K562 (cell line): ENCODE data around the gene APOC4. TPM values are rescaled to one million over a fixed set of nuclear protein-coding genes. Genes with fewer than 3 reads are reported as not detected.

Source experiments
- ATAC-seq: fragments of 200-7000 bp; cut with Tn5 transposase; 3 replicates; pipeline ENCODE4 v1.9.1; 2020; ENCODE audit warnings: moderate library complexity
- BruUV-seq: library from RNA; stranded (reverse); fragments of 400-500 nt; replicated peaks from 2 replicates; lab custom pipeline; 2021; lab: Mats Ljungman, UMichigan
- CTCF ChIA-PET: fragments of 300-600 bp; formaldehyde crosslinking; extraction: SDS; loops from one replicate; lab custom pipeline; 2021; ENCODE audit warnings: low intra/inter-chr PET ratio; lab: Yijun Ruan, JAX
- POLR2A ChIA-PET: fragments of 300-600, 350-650 bp; sonication (Branson Sonifier 250); formaldehyde crosslinking; extraction: SDS; loops from one replicate; lab custom pipeline; 2021; ENCODE audit warnings: antibody characterized with exemption, inconsistent platforms; lab: Yijun Ruan, JAX
- DNase-seq, 4 experiments: peaks; one replicate each; pipeline versions ENCODE4 v3.0.0 to v3.0.0-alpha.2; 2011 to 2018; ENCODE audit warnings: low spot score in 3 of 4, mixed read lengths in 3 of 4; ENCODE audit errors: extremely low read depth in 1 of 4
- FAIRE-seq: peaks from 2 replicates; lab custom pipeline; 2011; peaks lifted over from hg19 to GRCh38; lab: Jason Lieb, UNC
- H2AFZ ChIP-seq: 2 replicates; pipeline ENCODE4 v1.6.0; 2011; ENCODE audit warnings: low read depth, low read length, control low read depth, inconsistent platforms
- H3K27ac ChIP-seq: fragments of 200-600 bp; 3 replicates; pipeline ENCODE4 v1.8.0; 2011; ENCODE audit warnings: low read depth, mild to moderate bottlenecking, control low read depth, inconsistent platforms, low read length, moderate library complexity, mixed read lengths; ENCODE audit errors: extremely low read depth
- H3K27me3 ChIP-seq, 2 experiments: fragments of 300-600 bp in 1 of 2; 2 replicates in 1 of 2; 3 replicates in 1 of 2; pipeline versions ENCODE4 v1.6.0 to v1.8.0; 2011; ENCODE audit warnings: inconsistent platforms in 2 of 2, low read length in 2 of 2, mild to moderate bottlenecking in 1 of 2, mixed read lengths in 1 of 2, moderate library complexity in 1 of 2; ENCODE audit not compliant: control insufficient read depth in 2 of 2, insufficient read depth in 2 of 2
- H3K36me3 ChIP-seq: fragments of 300-600 bp; 3 replicates; pipeline ENCODE4 v1.8.0; 2011; ENCODE audit warnings: mild to moderate bottlenecking, low read length, inconsistent platforms; ENCODE audit not compliant: control insufficient read depth, insufficient read depth
- H3K4me1 ChIP-seq, 2 experiments: fragments of 200-600 bp in 1 of 2; replicated peaks in 1 of 2; 2 replicates in 1 of 2; 3 replicates in 1 of 2; pipeline versions ENCODE4 v1.5.1 to v1.8.0; 2011; ENCODE audit warnings: inconsistent platforms in 2 of 2, low read length in 2 of 2, mild to moderate bottlenecking in 1 of 2, mixed read lengths in 1 of 2, moderate library complexity in 1 of 2; ENCODE audit not compliant: control insufficient read depth in 2 of 2, insufficient read depth in 2 of 2
- H3K4me2 ChIP-seq: 2 replicates; pipeline ENCODE4 v1.6.1; 2011; ENCODE audit warnings: low read length, control low read depth, inconsistent platforms, mixed read lengths; ENCODE audit not compliant: insufficient read depth
- H3K4me3 ChIP-seq: fragments of 200-600 bp; sonication (generic), shearing (Covaris generic); 2 replicates; pipeline ENCODE4 v1.5.1; 2016; ENCODE audit warnings: control low read depth, inconsistent platforms
- H3K79me2 ChIP-seq: fragments of 200-600 bp; 3 replicates; pipeline ENCODE4 v1.8.0; 2011; ENCODE audit warnings: low read length, inconsistent platforms; ENCODE audit not compliant: control insufficient read depth, insufficient read depth
- H3K9ac ChIP-seq, 2 experiments: 2 replicates each; pipeline versions ENCODE4 v1.6.0 to v1.6.1; 2011; ENCODE audit warnings: low read depth in 2 of 2, low read length in 2 of 2, control low read depth in 1 of 2, inconsistent platforms in 1 of 2, mild to moderate bottlenecking in 1 of 2, mixed read lengths in 1 of 2; ENCODE audit not compliant: insufficient read depth in 1 of 2
- H3K9me1 ChIP-seq: one replicate; pipeline ENCODE4 v1.6.0; 2011; ENCODE audit warnings: inconsistent platforms, mild to moderate bottlenecking, low read length, moderate library complexity; ENCODE audit not compliant: control insufficient read depth, insufficient read depth
- H3K9me3 ChIP-seq: replicated peaks from 2 replicates; pipeline ENCODE4 v1.5.1; 2011; ENCODE audit warnings: low read depth, low read length, inconsistent platforms; ENCODE audit not compliant: control insufficient read depth, insufficient read depth
- H4K20me1 ChIP-seq: replicated peaks from 2 replicates; pipeline ENCODE4 v1.6.1; 2011; ENCODE audit warnings: low read length, inconsistent platforms, mixed read lengths; ENCODE audit not compliant: control insufficient read depth, insufficient read depth
- ARHGAP35 ChIP-seq: fragments of 450-650 bp; IDR thresholded peaks from 2 replicates; pipeline ENCODE4 v1.6.1; 2018; ENCODE audit not compliant: partially characterized antibody
- BRF2 ChIP-seq: IDR thresholded peaks from 3 replicates; pipeline ENCODE4 v1.6.1; 2011; ENCODE audit warnings: borderline replicate concordance, mild to moderate bottlenecking; ENCODE audit not compliant: insufficient read length, insufficient read depth
- NFIX ChIP-seq: fragments of 250-450 bp; sonication (Bioruptor Pico); IDR thresholded peaks from 2 replicates; pipeline ENCODE4 v1.4.0; 2020; ENCODE audit warnings: low read depth, mild to moderate bottlenecking, moderate library complexity
- POLR2G ChIP-seq: fragments of 200-400 bp; formaldehyde crosslinking; IDR thresholded peaks from 2 replicates; pipeline ENCODE4 v1.6.1; 2017; ENCODE audit warnings: low read depth, mild to moderate bottlenecking, antibody characterized with exemption, low read length, moderate library complexity
- TAL1 ChIP-seq: fragments of 450-650 bp; IDR thresholded peaks from 2 replicates; pipeline ENCODE4 v1.6.1; 2016; ENCODE audit warnings: mild to moderate bottlenecking
- WGBS: fragments of 100-300 bp; shearing (Covaris generic); methylation state at CpG from one replicate; pipeline ENCODE4 v1.1.6; 2016; ENCODE audit warnings: low coverage, mixed read lengths; ENCODE audit not compliant: insufficient coverage; ENCODE audit errors: missing lambda C conversion rate; 5-methylcytosine and 5-hydroxymethylcytosine counted together
- in situ Hi-C: fragments of 300-500 bp; cut with MboI; formaldehyde crosslinking; loops from 4 replicates; pipeline ENCODE4 v1.15.0; 2018; ENCODE audit warnings: inconsistent platforms, mixed read lengths
- intact Hi-C: fragments of 100-400 bp; cut with micrococcal nuclease; formaldehyde crosslinking; loops from 2 replicates; pipeline ENCODE4 v1.14.2; 2022
- polyA plus RNA-seq, 8 experiments: library from polyadenylated mRNA; depleted of rRNA in 4 of 8; stranded (reverse) in 5 of 8; unstranded in 3 of 8; fragments of >200 nt; fragmentation: Nextera tagmentation in 2 of 8; fragmentation: Illumina TruSeq in 1 of 8; extraction: Ambion mirVana in 2 of 8; extraction: Trizol in 1 of 8; gene quantifications; 2 replicates each; pipeline versions ENCODE4 v1.2.1 to v1.2.3, GENCODE V29; 2011 to 2014; ENCODE audit warnings: inconsistent platforms in 1 of 8, missing spikeins in 1 of 8
- total RNA-seq, 7 experiments: library from RNA; depleted of rRNA in 6 of 7; stranded (reverse); fragments of >200 nt in 6 of 7; fragmentation: Illumina TruSeq in 2 of 7; extraction: Trizol in 2 of 7; gene quantifications; 2 replicates each; pipeline versions ENCODE4 v1.2.1 to v1.2.3, GENCODE V29; 2011 to 2021; ENCODE audit warnings: low replicate concordance in 1 of 7

The APOC4 gene
- total and polyA plus RNA-seq, 9 of the 15 experiments (the other 6 are each of a cell fraction or from before 2014, with no cell fraction given), result 0.46 TPM; not detected in 8

GRCh38 chr19:44992336-44993163 is 50.5 kb downstream of the APOC4 start:
- Histone ChIP-seq H4K20me1 (no peaks in the 10 kb centered on the region; the same call in 1 of the 2 replicates), H2AFZ (no peak overlapping the region), H3K9me3 (no peaks in the 10 kb centered on the region), H3K79me2 (no peaks in the 10 kb centered on the region), H3K36me3 (peaks cover 53% of the 10 kb centered on the region; the same call in 2 of the 3 replicates), H3K9ac (no peak overlapping the region), H3K27me3 (no peaks in the 10 kb centered on the region), H3K9me1 (no peaks in the 10 kb centered on the region), H3K4me1 (peaks cover 0 to 21% of the 10 kb centered on the region in 2 experiments; a peak in 2 of 5 replicates), H3K4me2 (no peak overlapping the region), H3K27ac (no peak overlapping the region), H3K4me3 (no peak overlapping the region)
- 95% methylated on average over 21 of the region's 44 CpGs for WGBS
- in situ Hi-C loops (no loop called here), intact Hi-C loops (no loop called here)
- FAIRE-seq, result no peak
- CTCF ChIA-PET, result no interaction called here
- no peak for TF ChIP-seq ARHGAP35
- 0 out of 2 replicates have a peak, but pooled peaks have one; percentile 49 for TF ChIP-seq POLR2G
- TF ChIP-seq BRF2, result no peak
- TF ChIP-seq NFIX (CRISPR knock-in tag), result no peak
- no peak for TF ChIP-seq TAL1
- DNase-seq, result no peak
- ATAC-seq, result no peak
- BruUV-seq, result TSS peak; percentile 60
- POLR2A ChIA-PET, result no interaction called here
